Measurements from ENCODE around the gene UBALD1. TPM values are rescaled to one million over a fixed set of nuclear protein-coding genes. Genes with fewer than 3 reads are reported as not detected.

Gene UBALD1
- total RNA-seq, 1 experiment from 2014 or later, result 45.9 TPM

- intact Hi-C loops (cut with micrococcal nuclease), result no loop called here
- no peak overlapping the region for H3K27ac ChIP-seq (ENCODE audit: low read depth, low read length)
- TF ChIP-seq CEBPB (IDR thresholded peaks at IDR 0.05; ENCODE audit: low read depth) (no peak), MAX (IDR thresholded peaks at IDR 0.05) (no peak)
- DNase-seq (ENCODE audit: low read depth, low spot score) (no peak), ATAC-seq (no peak)
- no peak overlapping the region for H3K4me2 ChIP-seq (ENCODE audit: low read length)
- ChIA-PET CTCF (no interaction called here), POLR2A (no interaction called here), RAD21 (ENCODE audit: low non-redundant PET in 1 of 2, low total read pairs in 2 of 2, uncharacterized antibody in 2 of 2, unreplicated experiment in 2 of 2) (interaction anchor here in 1 of 2 experiments (0.7 kb wide), 1 partner anchor 168 kb away, joined by 5 read pairs; no protein-coding TSS in a partner anchor)
- H3K9me2 ChIP-seq (ENCODE audit: insufficient read depth), result no peaks in the 10 kb centered on the region
- H3K9me3 ChIP-seq (ENCODE audit: control insufficient read depth in 1 of 2, insufficient read depth in 1 of 2, low read depth in 1 of 2, low read length in 2 of 2), result no peaks in the 10 kb centered on the region
- no peaks in the 10 kb centered on the region for H4K20me1 ChIP-seq (ENCODE audit: insufficient read depth)
- H3K36me3 ChIP-seq (ENCODE audit: control insufficient read depth in 1 of 2, insufficient read depth in 2 of 2, low read length in 2 of 2), result no peaks in the 10 kb centered on the region; a peak in 1 of 4 replicates
- H2AFZ ChIP-seq (ENCODE audit: low read depth, low read length, poor library complexity, severe bottlenecking), result no peak overlapping the region
- BruUV-seq (replicated peaks), result no TSS peak
- no peak overlapping the region for H3K4me3 ChIP-seq (replicated peaks in 1 of 2; ENCODE audit: low read depth in 1 of 2, low read length in 2 of 2)
- H3K4me1 ChIP-seq (ENCODE audit: control insufficient read depth in 1 of 2, insufficient read depth in 2 of 2, low read length in 2 of 2), result no peaks in the 10 kb centered on the region
- H3K79me2 ChIP-seq (ENCODE audit: insufficient read depth, low read length), result peaks cover 77% of the 10 kb centered on the region
- H3K9ac ChIP-seq (ENCODE audit: low read length), result no peak overlapping the region
- no peaks in the 10 kb centered on the region for H3K27me3 ChIP-seq (ENCODE audit: insufficient read depth, low read length)
Measured at GRCh38 chr16:4641306-4641687, 26.6 kb upstream of the UBALD1 start.

DNA sequence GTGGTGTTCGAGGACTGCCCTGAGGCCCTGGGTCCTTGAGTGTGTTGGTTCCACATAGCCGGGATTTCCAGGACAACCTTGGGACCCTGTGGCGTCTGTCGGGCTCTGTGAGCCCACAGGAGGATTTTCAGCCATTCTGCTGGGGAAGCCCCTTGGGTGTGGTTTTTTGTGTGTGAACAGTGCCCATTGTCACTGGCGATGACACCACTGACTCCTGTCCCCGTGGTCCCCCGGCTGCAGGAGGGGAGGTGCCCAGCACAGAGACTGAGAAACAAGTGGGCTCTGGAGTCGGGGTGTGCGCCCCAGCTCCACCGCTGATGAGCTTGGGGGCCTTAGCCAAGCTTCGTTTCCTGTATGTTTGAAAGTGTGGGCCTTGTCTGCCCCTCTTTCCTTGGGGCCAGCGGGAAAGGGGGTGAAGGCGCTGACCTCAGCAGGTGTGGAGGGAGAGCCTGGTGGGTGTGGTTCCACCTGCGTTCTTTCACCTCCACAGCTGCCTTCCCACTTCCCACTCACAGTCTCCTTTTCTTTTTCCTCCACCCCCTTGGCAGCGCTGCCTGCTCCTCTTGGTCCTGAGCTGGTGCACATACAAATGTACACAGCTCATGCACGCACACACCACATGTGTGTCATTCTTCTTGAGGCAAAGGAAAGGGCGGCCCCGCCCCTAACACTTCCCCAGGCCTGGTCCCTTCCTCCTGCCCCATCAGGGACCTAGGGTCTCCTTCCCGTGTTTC lies 26.1 kb upstream of the UBALD1 start:
- Histone ChIP-seq H2AFZ (ENCODE audit: low read depth, low read length, poor library complexity, severe bottlenecking) (no peak overlapping the region), H3K4me1 (ENCODE audit: control insufficient read depth in 1 of 2, insufficient read depth in 2 of 2, low read length in 2 of 2) (no peaks in the 10 kb centered on the region), H3K36me3 (ENCODE audit: control insufficient read depth in 1 of 2, insufficient read depth in 2 of 2, low read length in 2 of 2) (no peaks in the 10 kb centered on the region; a peak in 1 of 4 replicates), H3K79me2 (ENCODE audit: insufficient read depth, low read length) (peaks cover 78% of the 10 kb centered on the region), H3K4me3 (replicated peaks in 1 of 2; ENCODE audit: low read depth in 1 of 2, low read length in 2 of 2) (no peak overlapping the region), H4K20me1 (ENCODE audit: insufficient read depth) (no peaks in the 10 kb centered on the region), H3K27me3 (ENCODE audit: insufficient read depth, low read length) (no peaks in the 10 kb centered on the region), H3K9me2 (ENCODE audit: insufficient read depth) (no peaks in the 10 kb centered on the region), H3K4me2 (ENCODE audit: low read length) (no peak overlapping the region), H3K27ac (ENCODE audit: low read depth, low read length) (no peak overlapping the region), H3K9me3 (ENCODE audit: control insufficient read depth in 1 of 2, insufficient read depth in 1 of 2, low read depth in 1 of 2, low read length in 2 of 2) (no peaks in the 10 kb centered on the region), H3K9ac (ENCODE audit: low read length) (no peak overlapping the region)
- ChIA-PET CTCF (no interaction called here), RAD21 (ENCODE audit: low non-redundant PET in 1 of 2, low total read pairs in 2 of 2, uncharacterized antibody in 2 of 2, unreplicated experiment in 2 of 2) (interaction anchor here (0.6 to 0.7 kb wide), 2 partner anchors 93 to 168 kb away, joined by 4 to 5 read pairs; no protein-coding TSS in a partner anchor), POLR2A (no interaction called here)
- TF ChIP-seq ZFX (IDR thresholded peaks at IDR 0.05) (no peak), MAX (IDR thresholded peaks at IDR 0.05) (no peak), ZNF274 (IDR thresholded peaks at IDR 0.05; ENCODE audit: low read depth, low read length) (no peak), POLR2AphosphoS5 (IDR thresholded peaks at IDR 0.05; ENCODE audit: low read depth, low read length) (no peak), YY1 (IDR thresholded peaks at IDR 0.05; ENCODE audit: extremely low read depth, insufficient replicate concordance, low read depth, low read length) (no peak), RAD21 (IDR thresholded peaks at IDR 0.05; ENCODE audit: low read depth) (no peak), REST (IDR thresholded peaks at IDR 0.05; ENCODE audit: low read depth) (no peak), TCF7L2 (IDR thresholded peaks at IDR 0.05; ENCODE audit: borderline replicate concordance, extremely low read depth, insufficient read depth, insufficient read length) (no peak)
- ATAC-seq (no peak), DNase-seq (ENCODE audit: low read depth, low spot score) (no peak)
- intact Hi-C loops (cut with micrococcal nuclease), result no loop called here
- BruUV-seq (replicated peaks), result no TSS peak

Data from HCT116 (cell line).